Esophagus squamous epithelium (tissue), 5 donors: ENCODE results near the gene UGGT1. TPM values are rescaled to one million over a fixed set of nuclear protein-coding genes. Genes with fewer than 3 reads are reported as not detected.

ENCODE experiments used
- DNase-seq: peaks from one replicate; lab custom pipeline; 2025; lab: John Stamatoyannopoulos, UW
- H3K27ac ChIP-seq, 4 donors: fragments of 200-600 bp; sonication (generic); one replicate each; pipeline ENCODE4 v1.5.1; 2016 to 2019; ENCODE audit warnings: mild to moderate bottlenecking in 1 of 4
- H3K27me3 ChIP-seq, 4 donors: fragments of 200-600 bp; sonication (generic); 1 replicate in 3 of 4; 2 replicates in 1 of 4; pipeline versions ENCODE4 v1.5.1 to v1.6.0; 2017 to 2021; ENCODE audit warnings: antibody characterized with exemption in 1 of 4
- H3K36me3 ChIP-seq, 3 donors: fragments of 200-600 bp; sonication (generic); one replicate each; pipeline ENCODE4 v1.5.1; 2016 to 2019
- H3K4me1 ChIP-seq, 3 donors: fragments of 200-600 bp; sonication (generic); one replicate each; pipeline ENCODE4 v1.5.1; 2017 to 2019
- H3K4me3 ChIP-seq, 4 donors: fragments of 200-600 bp; sonication (generic); 1 replicate in 3 of 4; 2 replicates in 1 of 4; pipeline ENCODE4 v1.5.1; 2016 to 2019; ENCODE audit warnings: mild to moderate bottlenecking in 2 of 4, moderate library complexity in 1 of 4
- H3K9me3 ChIP-seq, 3 donors: fragments of 200-600 bp; sonication (generic); one replicate each; pipeline ENCODE4 v1.5.1; 2016 to 2019
- CTCF ChIP-seq, 6 experiments: fragments of 450-650 bp in 4 of 6; fragments of 200-600 bp in 2 of 6; sonication (generic) in 2 of 6; IDR thresholded peaks; one replicate each; pipeline ENCODE4 v1.5.1; 2016 to 2019; ENCODE audit warnings: antibody characterized with exemption in 6 of 6, mild to moderate bottlenecking in 4 of 6, moderate library complexity in 4 of 6
- POLR2A ChIP-seq, 4 donors: fragments of 450-650 bp; IDR thresholded peaks; one replicate each; pipeline ENCODE4 v1.6.1; 2017; ENCODE audit warnings: antibody characterized with exemption in 4 of 4, mild to moderate bottlenecking in 4 of 4, moderate library complexity in 3 of 4
- WGBS, 2 donors: methylation state at CpG; one replicate each; pipeline ENCODE4 v1.1.5; 2018; 5-methylcytosine and 5-hydroxymethylcytosine counted together
- intact Hi-C: fragments of 100-400 bp; cut with DNase I; formaldehyde crosslinking; loops from one replicate; pipeline ENCODE4 v1.15.0; 2022
- total RNA-seq, 4 donors: library from RNA; depleted of rRNA; stranded (reverse); fragments of >200 nt; gene quantifications; one replicate each; pipeline ENCODE4 v1.1.0, GENCODE V29; 2016
- donor health status: DM: yes; HTN: yes; CAD: no.

UGGT1 gene
- 10 to 100 TPM; 30.1 to 44.7 (median 42.1) TPM for total RNA-seq

GRCh38 chr2:128090945-128091725, at the start of gene UGGT1:
TSS of gene UGGT1 (plus strand) at chr2:128091200. CDS start at chr2:128091358, 158 bp downstream.
- H3K36me3 ChIP-seq: peaks cover 0 to 12% (median 0%) of the 10 kb centered on the region in 3 donors
- peaks cover 0 to 42% (median 13%) of the 10 kb centered on the region in 3 donors for H3K4me1 ChIP-seq
- peak within 1 kb of the TSS; percentile 74 to 90 (median 83) for H3K27ac ChIP-seq
- H3K4me3 ChIP-seq: peak within 1 kb of the TSS; percentile 66 to 99 (median 90)
- no peak for TF ChIP-seq CTCF (IDR thresholded peaks at IDR 0.05)
- peak in 3 of 4 donors; percentile 63 to 90 (median 80) for TF ChIP-seq POLR2A (IDR thresholded peaks at IDR 0.05)
- peak; percentile 71 for DNase-seq
- 0% methylated on average over 13 to 14 of the region's 59 CpGs for WGBS, 2 donors
- H3K9me3 ChIP-seq: no peaks in the 10 kb centered on the region
- no peaks in the 10 kb centered on the region for H3K27me3 ChIP-seq
- intact Hi-C loops: no loop called here

GRCh38 chr2:128041561-128041960, 49.4 kb upstream of the UGGT1 start:
- Histone ChIP-seq H3K27ac (no peak overlapping the region), H3K9me3 (peaks cover 0 to 48% (median 38%) of the 10 kb centered on the region in 3 donors), H3K4me1 (no peaks in the 10 kb centered on the region), H3K27me3 (peaks cover 0 to 3% (median 0%) of the 10 kb centered on the region in 4 donors), H3K4me3 (no peak overlapping the region), H3K36me3 (no peaks in the 10 kb centered on the region)
- whole genome bisulfite sequencing, 2 donors: 50 to 76% methylated on average over 1 to 3 of the region's 3 CpGs
- no peak for DNase-seq
- intact Hi-C loops: no loop called here
- no peak for TF ChIP-seq POLR2A (IDR thresholded peaks at IDR 0.05)
- no peak for TF ChIP-seq CTCF (IDR thresholded peaks at IDR 0.05)

- H3K4me1 ChIP-seq: no peaks in the 10 kb centered on the region
- WGBS, 2 donors: 79 to 84% methylated on average over 3 of the region's 3 CpGs
- no peak for DNase-seq
- H3K36me3 ChIP-seq: no peaks in the 10 kb centered on the region
- intact Hi-C loops: no loop called here
- H3K9me3 ChIP-seq: peaks cover 0 to 33% (median 24%) of the 10 kb centered on the region in 3 donors
- no peak for TF ChIP-seq CTCF (IDR thresholded peaks at IDR 0.05)
- TF ChIP-seq POLR2A (IDR thresholded peaks at IDR 0.05): no peak
- no peak overlapping the region for H3K27ac ChIP-seq
- H3K27me3 ChIP-seq: peaks cover 0 to 3% (median 0%) of the 10 kb centered on the region in 4 donors
- no peak overlapping the region for H3K4me3 ChIP-seq
Measured at GRCh38 chr2:128043041-128043440, 48.0 kb upstream of the UGGT1 start.

- Histone ChIP-seq H3K27me3 (peaks cover 0 to 19% (median 0%) of the 10 kb centered on the region in 4 donors), H3K27ac (no peak overlapping the region), H3K9me3 (peaks cover 0 to 3% (median 0%) of the 10 kb centered on the region in 3 donors), H3K4me1 (no peaks in the 10 kb centered on the region), H3K36me3 (no peaks in the 10 kb centered on the region), H3K4me3 (no peak overlapping the region)
- intact Hi-C loops: no loop called here
- 90 to 92% methylated on average over 5 to 10 of the region's 12 CpGs for WGBS, 2 donors
- TF ChIP-seq CTCF (IDR thresholded peaks at IDR 0.05) (no peak), POLR2A (IDR thresholded peaks at IDR 0.05) (no peak)
- DNase-seq: no peak
Measured at GRCh38 chr2:128053331-128053730, 37.7 kb upstream of the UGGT1 start.
